HepG2 (cell line): ENCODE results near the gene GCNT4. TPM values are rescaled to one million over a fixed set of nuclear protein-coding genes. Genes with fewer than 3 reads are reported as not detected.

Experiments used
- ATAC-seq: fragments of 200-7000 bp; cut with Tn5 transposase; 3 replicates; pipeline ENCODE4 v1.9.1; 2020; ENCODE audit warnings: mild to moderate bottlenecking, moderate library complexity
- BruUV-seq: library from RNA; stranded (reverse); fragments of 400-500 nt; replicated peaks from 2 replicates; lab custom pipeline; 2021; lab: Mats Ljungman, UMichigan
- CTCF ChIA-PET: fragments of 300-600 bp; formaldehyde crosslinking; extraction: SDS; loops from one replicate; lab custom pipeline; 2021; ENCODE audit warnings: low total read pairs, inconsistent platforms, low intra/inter-chr PET ratio; lab: Yijun Ruan, JAX
- POLR2A ChIA-PET: fragments of 350-600 bp; sonication (Branson Sonifier 250); formaldehyde crosslinking; loops from one replicate; lab custom pipeline; 2020; ENCODE audit warnings: antibody characterized with exemption, inconsistent platforms; lab: Yijun Ruan, JAX
- DNase-seq: peaks from one replicate; pipeline ENCODE4 v3.0.0-alpha.2; 2015; ENCODE audit warnings: low spot score
- FAIRE-seq: peaks from 3 replicates; lab custom pipeline; 2011; peaks lifted over from hg19 to GRCh38; lab: Jason Lieb, UNC
- H2AFZ ChIP-seq: one replicate; pipeline ENCODE4 v1.6.1; 2011; ENCODE audit warnings: low read length, inconsistent platforms
- H3K27ac ChIP-seq: fragments of 300-600 bp; 3 replicates; pipeline ENCODE4 v1.8.0; 2011; ENCODE audit warnings: mixed run types, mild to moderate bottlenecking, mixed read lengths, low read length, inconsistent platforms; ENCODE audit not compliant: insufficient read depth; ENCODE audit errors: extremely low read length
- H3K27me3 ChIP-seq, 2 experiments: fragments of 200-600 bp in 1 of 2; 2 replicates in 1 of 2; 3 replicates in 1 of 2; pipeline versions ENCODE4 v1.6.0 to v1.8.0; 2011; ENCODE audit warnings: low read length in 2 of 2, mild to moderate bottlenecking in 2 of 2, moderate library complexity in 2 of 2, inconsistent platforms in 1 of 2; ENCODE audit not compliant: insufficient read depth in 2 of 2, control insufficient read depth in 1 of 2
- H3K36me3 ChIP-seq, 2 experiments: fragments of 200-600 bp in 1 of 2; replicated peaks in 1 of 2; 2 replicates in 1 of 2; 3 replicates in 1 of 2; pipeline versions ENCODE4 v1.5.1 to v1.8.0; 2011; ENCODE audit warnings: low read length in 2 of 2, inconsistent platforms in 1 of 2; ENCODE audit not compliant: insufficient read depth in 2 of 2, control insufficient read depth in 1 of 2
- H3K4me1 ChIP-seq: 2 replicates; pipeline ENCODE4 v1.5.1; 2012; ENCODE audit warnings: low read length, inconsistent platforms; ENCODE audit not compliant: insufficient read depth
- H3K4me2 ChIP-seq: 2 replicates; pipeline ENCODE4 v1.6.0; 2011; ENCODE audit warnings: low read depth, low read length, inconsistent platforms
- H3K4me3 ChIP-seq, 3 experiments: fragments of 200-600 bp in 1 of 3; sonication (generic), shearing (Covaris generic) in 1 of 3; replicated peaks in 1 of 3; 2 replicates each; pipeline ENCODE4 v1.5.1; 2011 to 2016; ENCODE audit warnings: low read length in 3 of 3, inconsistent platforms in 2 of 3, low read depth in 2 of 3, mild to moderate bottlenecking in 2 of 3, control low read depth in 1 of 3, mixed read lengths in 1 of 3; ENCODE audit not compliant: insufficient read depth in 1 of 3
- H3K79me2 ChIP-seq: one replicate; pipeline ENCODE4 v1.6.1; 2011; ENCODE audit warnings: low read length, inconsistent platforms; ENCODE audit not compliant: insufficient read depth
- H3K9ac ChIP-seq: 2 replicates; pipeline ENCODE4 v1.6.0; 2011; ENCODE audit warnings: mild to moderate bottlenecking, low read depth, low read length, inconsistent platforms; ENCODE audit not compliant: insufficient read depth
- H3K9me3 ChIP-seq: 2 replicates; pipeline ENCODE4 v1.5.1; 2012; ENCODE audit warnings: mild to moderate bottlenecking, low read length
- H4K20me1 ChIP-seq: 2 replicates; pipeline ENCODE4 v1.6.0; 2011; ENCODE audit warnings: inconsistent platforms, mild to moderate bottlenecking, low read length, moderate library complexity; ENCODE audit not compliant: insufficient read depth
- KLF16 ChIP-seq, 2 experiments: sonication (generic) in 1 of 2; formaldehyde crosslinking in 1 of 2; IDR thresholded peaks; 2 replicates each; pipeline versions ENCODE4 v1.6.1 to v1.8.0; 2016 to 2023; ENCODE audit warnings: missing genetic modification reagents in 2 of 2, missing compliant biosample characterization in 1 of 2
- KMT2B ChIP-seq: IDR thresholded peaks from 2 replicates; pipeline ENCODE4 v1.6.1; 2016; ENCODE audit warnings: missing genetic modification reagents, missing compliant biosample characterization
- NFYB ChIP-seq: sonication (generic); formaldehyde crosslinking; IDR thresholded peaks from 2 replicates; pipeline ENCODE4 v1.4.0; 2020; ENCODE audit warnings: missing genetic modification reagents
- PCBP1 ChIP-seq: fragments of 200-400 bp; formaldehyde crosslinking; IDR thresholded peaks from 2 replicates; pipeline ENCODE4 v1.6.1; 2017; ENCODE audit warnings: mild to moderate bottlenecking, low read depth, low read length, borderline replicate concordance
- ZC3H4 ChIP-seq: sonication (generic); formaldehyde crosslinking; IDR thresholded peaks from 2 replicates; pipeline ENCODE4 v1.4.0; 2020; ENCODE audit warnings: missing genetic modification reagents, borderline replicate concordance
- ZMYM4 ChIP-seq: sonication (generic); formaldehyde crosslinking; IDR thresholded peaks from 2 replicates; pipeline ENCODE4 v1.8.1; 2023; ENCODE audit warnings: mild to moderate bottlenecking, missing genetic modification reagents
- ZNF354B ChIP-seq: sonication (generic); formaldehyde crosslinking; IDR thresholded peaks from 2 replicates; pipeline ENCODE4 v1.8.0; 2022; ENCODE audit warnings: mild to moderate bottlenecking, missing genetic modification reagents
- in situ Hi-C: cut with HindIII; loops from 2 replicates; pipeline ENCODE4 v1.10.0; 2017; ENCODE audit warnings: low pct_unique_long_range_greater_than_20kb; ENCODE audit not compliant: extremely low pct_ligation_motif_present
- intact Hi-C: fragments of 100-400 bp; cut with micrococcal nuclease; formaldehyde crosslinking; loops from one replicate; pipeline ENCODE4 v1.10.0; 2022; ENCODE audit not compliant: unreplicated experiment
- polyA plus RNA-seq, 8 experiments: library from polyadenylated mRNA; depleted of rRNA in 3 of 8; stranded (reverse) in 7 of 8; unstranded in 1 of 8; fragments of >200 nt; fragmentation: Illumina TruSeq in 4 of 8; extraction: Trizol in 4 of 8; gene quantifications; 2 replicates each; pipeline versions ENCODE4 v1.2.1 to v1.2.3, GENCODE V29; 2011 to 2016; ENCODE audit warnings: low read depth in 4 of 8, missing spikeins in 1 of 8, mixed read lengths in 1 of 8; ENCODE audit not compliant: insufficient read depth in 1 of 8
- total RNA-seq, 5 experiments: library from RNA; depleted of rRNA; stranded (reverse); fragments of >200 nt; fragmentation: Illumina TruSeq; extraction: Trizol; gene quantifications; 2 replicates each; pipeline ENCODE4 v1.2.3, GENCODE V29; 2016; ENCODE audit warnings: low read depth in 1 of 5
- TF ChIP-seq, protein P1 (sequence below): sonication (generic); formaldehyde crosslinking; IDR thresholded peaks from 2 replicates; pipeline ENCODE4 v1.8.0; 2022; ENCODE audit warnings: missing genetic modification reagents, mild to moderate bottlenecking, borderline replicate concordance
- TF ChIP-seq, protein P2 (sequence below): sonication (generic); formaldehyde crosslinking; IDR thresholded peaks from 2 replicates; pipeline ENCODE4 v1.8.0; 2023; ENCODE audit warnings: mild to moderate bottlenecking, missing genetic modification reagents
- TF ChIP-seq, protein P3 (sequence below): sonication (generic); formaldehyde crosslinking; IDR thresholded peaks from 2 replicates; pipeline ENCODE4 v1.5.1; 2020; ENCODE audit warnings: mild to moderate bottlenecking, missing genetic modification reagents, moderate library complexity

GCNT4 gene
- total and polyA plus RNA-seq, 2 of the 13 experiments (the other 11 are each of a cell fraction or from before 2014, with no cell fraction given), result 0.22 to 0.38 TPM

DNA sequence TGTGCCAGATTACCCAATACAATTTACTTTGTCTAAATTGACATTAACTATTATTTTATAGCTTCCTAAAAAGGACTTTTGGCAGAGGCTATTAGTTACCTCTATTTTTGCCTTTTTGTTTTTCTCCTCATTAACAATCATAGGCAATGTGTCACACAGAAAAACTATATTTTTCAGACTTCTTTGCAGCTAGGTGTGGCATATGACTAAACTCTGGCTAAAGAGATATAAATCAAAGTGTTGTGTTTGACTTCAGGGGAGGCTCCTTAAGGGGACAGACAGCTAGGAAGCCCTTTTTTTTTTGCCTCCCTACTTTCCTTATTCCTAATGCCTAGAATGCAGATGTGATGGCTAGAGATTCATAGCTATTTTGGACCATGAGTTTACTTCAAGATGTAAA lies 19.7 kb upstream of the GCNT4 start:
- in situ Hi-C loops, result no loop called here
- intact Hi-C loops, result no loop called here
- Histone ChIP-seq H3K9me3 (no peaks in the 10 kb centered on the region), H3K4me2 (no peak overlapping the region), H3K4me3 (no peak overlapping the region), H3K4me1 (no peaks in the 10 kb centered on the region), H4K20me1 (no peaks in the 10 kb centered on the region), H3K79me2 (no peaks in the 10 kb centered on the region), H3K27ac (no peak overlapping the region), H3K27me3 (no peaks in the 10 kb centered on the region; a peak in 1 of 5 replicates), H3K9ac (no peak overlapping the region)
- DNase-seq, result no peak
- BruUV-seq, result no TSS peak
- no peak for ATAC-seq
- POLR2A ChIA-PET, result no interaction called here
- no peak for FAIRE-seq
- no peak for TF ChIP-seq NFYB (CRISPR knock-in tag)
- TF ChIP-seq ZMYM4, result no peak
- TF ChIP-seq ZC3H4 (CRISPR knock-in tag), result no peak
- TF ChIP-seq KMT2B (CRISPR knock-in tag), result no peak
- TF ChIP-seq, protein P1, sequence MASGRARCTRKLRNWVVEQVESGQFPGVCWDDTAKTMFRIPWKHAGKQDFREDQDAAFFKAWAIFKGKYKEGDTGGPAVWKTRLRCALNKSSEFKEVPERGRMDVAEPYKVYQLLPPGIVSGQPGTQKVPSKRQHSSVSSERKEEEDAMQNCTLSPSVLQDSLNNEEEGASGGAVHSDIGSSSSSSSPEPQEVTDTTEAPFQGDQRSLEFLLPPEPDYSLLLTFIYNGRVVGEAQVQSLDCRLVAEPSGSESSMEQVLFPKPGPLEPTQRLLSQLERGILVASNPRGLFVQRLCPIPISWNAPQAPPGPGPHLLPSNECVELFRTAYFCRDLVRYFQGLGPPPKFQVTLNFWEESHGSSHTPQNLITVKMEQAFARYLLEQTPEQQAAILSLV (CRISPR knock-in tag), result no peak
- TF ChIP-seq ZNF354B (CRISPR knock-in tag), result no peak
- no peak for TF ChIP-seq PCBP1
- TF ChIP-seq KLF16 (CRISPR knock-in tag; IDR thresholded peaks at IDR 0.05), result no peak
- TF ChIP-seq, protein P2, sequence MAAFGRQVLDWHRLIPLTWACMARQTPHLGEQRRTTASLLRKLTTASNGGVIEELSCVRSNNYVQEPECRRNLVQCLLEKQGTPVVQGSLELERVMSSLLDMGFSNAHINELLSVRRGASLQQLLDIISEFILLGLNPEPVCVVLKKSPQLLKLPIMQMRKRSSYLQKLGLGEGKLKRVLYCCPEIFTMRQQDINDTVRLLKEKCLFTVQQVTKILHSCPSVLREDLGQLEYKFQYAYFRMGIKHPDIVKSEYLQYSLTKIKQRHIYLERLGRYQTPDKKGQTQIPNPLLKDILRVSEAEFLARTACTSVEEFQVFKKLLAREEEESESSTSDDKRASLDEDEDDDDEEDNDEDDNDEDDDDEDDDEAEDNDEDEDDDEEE, result no peak
- TF ChIP-seq, protein P3, sequence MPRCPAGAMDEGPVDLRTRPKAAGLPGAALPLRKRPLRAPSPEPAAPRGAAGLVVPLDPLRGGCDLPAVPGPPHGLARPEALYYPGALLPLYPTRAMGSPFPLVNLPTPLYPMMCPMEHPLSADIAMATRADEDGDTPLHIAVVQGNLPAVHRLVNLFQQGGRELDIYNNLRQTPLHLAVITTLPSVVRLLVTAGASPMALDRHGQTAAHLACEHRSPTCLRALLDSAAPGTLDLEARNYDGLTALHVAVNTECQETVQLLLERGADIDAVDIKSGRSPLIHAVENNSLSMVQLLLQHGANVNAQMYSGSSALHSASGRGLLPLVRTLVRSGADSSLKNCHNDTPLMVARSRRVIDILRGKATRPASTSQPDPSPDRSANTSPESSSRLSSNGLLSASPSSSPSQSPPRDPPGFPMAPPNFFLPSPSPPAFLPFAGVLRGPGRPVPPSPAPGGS (CRISPR knock-in tag), result no peak
- TF ChIP-seq, all 625 proteins: peak for 0
- CTCF ChIA-PET, result no interaction called here
- Histone ChIP-seq H3K36me3 (no peaks in the 10 kb centered on the region), H2AFZ (no peak overlapping the region)
